Measurements from ENCODE around the gene TEX30. TPM values are rescaled to one million over a fixed set of nuclear protein-coding genes. Genes with fewer than 3 reads are reported as not detected.

TEX30 gene
- polyA plus RNA-seq, 2 of the 4 experiments (the other 2 are of a cell fraction): 12.9 to 21.3 TPM

DNA sequence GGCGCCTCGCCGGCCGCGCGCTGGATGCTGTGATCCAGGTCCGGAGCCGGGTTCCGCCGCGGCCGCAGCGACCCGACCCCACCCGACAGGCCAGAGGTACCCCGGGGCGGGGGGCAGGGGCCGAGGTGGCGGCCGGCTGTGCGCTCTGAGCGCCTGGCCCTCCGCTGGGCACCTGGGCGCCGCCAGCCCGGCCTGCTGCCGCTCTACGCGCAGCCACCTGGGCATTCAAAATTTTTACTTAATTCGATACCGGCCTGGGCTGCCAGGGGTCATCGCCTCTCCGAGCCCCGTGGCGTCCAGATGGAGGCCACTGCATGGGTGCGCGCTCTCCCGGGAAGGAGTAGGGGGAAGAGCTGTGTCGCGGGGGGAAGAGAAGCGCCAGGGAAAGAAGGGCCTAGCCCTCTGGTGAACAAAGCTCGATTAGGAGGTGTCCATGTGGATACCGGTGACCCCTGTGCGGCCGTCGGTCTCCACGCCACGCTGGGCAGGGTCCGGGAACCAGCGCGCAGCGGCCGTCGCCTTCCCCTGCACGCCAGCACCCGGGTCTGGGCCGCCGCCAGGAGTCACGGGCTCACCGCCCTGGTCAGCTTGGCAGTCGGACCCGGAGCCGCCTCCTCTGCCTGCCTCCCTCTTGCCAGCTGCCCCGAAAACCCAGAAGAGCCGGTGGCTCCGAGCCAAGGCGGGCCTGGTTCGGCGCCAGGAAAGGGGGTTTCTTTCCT is 26.0 kb upstream of the TEX30 start:
- FAIRE-seq (no peak), ATAC-seq (peak; percentile 57 to 68), DNase-seq (ENCODE audit: low read depth in 1 of 2, low spot score in 1 of 2) (peak; percentile 6 to 25)
- Histone ChIP-seq H3K4me1 (peaks cover 7% of the 10 kb centered on the region; the same call in 1 of the 3 replicates), H3K27ac (peak overlapping the region; percentile 88 to 98), H3K4me2 (peak overlapping the region; percentile 92), H3K9me3 (no peaks in the 10 kb centered on the region), H3K4me3 (peak overlapping the region; percentile 83)
- WGBS (ENCODE audit: missing lambda C conversion rate): 6% methylated on average over 15 of the region's 69 CpGs
- CTCF ChIA-PET: interaction anchor here (0.6 to 3.4 kb wide), 16 partner anchors 10 to 225 kb away, joined by 3 to 15 read pairs (median 4); partner anchors contain the start of gene ERCC5
- TF ChIP-seq NR3C1 (IDR thresholded peaks at IDR 0.05): no peak
- TF ChIP-seq PHF8 (IDR thresholded peaks at IDR 0.05; ENCODE audit: borderline replicate concordance, low read depth): peak; percentile 13; the same call in 1 of the 2 replicates
- POLR2A ChIA-PET: interaction anchor here (1.7 to 2.4 kb wide), 2 partner anchors 26 to 46 kb away, joined by 9 to 11 read pairs; partner anchors contain the start of genes ERCC5 and TEX30

DNA sequence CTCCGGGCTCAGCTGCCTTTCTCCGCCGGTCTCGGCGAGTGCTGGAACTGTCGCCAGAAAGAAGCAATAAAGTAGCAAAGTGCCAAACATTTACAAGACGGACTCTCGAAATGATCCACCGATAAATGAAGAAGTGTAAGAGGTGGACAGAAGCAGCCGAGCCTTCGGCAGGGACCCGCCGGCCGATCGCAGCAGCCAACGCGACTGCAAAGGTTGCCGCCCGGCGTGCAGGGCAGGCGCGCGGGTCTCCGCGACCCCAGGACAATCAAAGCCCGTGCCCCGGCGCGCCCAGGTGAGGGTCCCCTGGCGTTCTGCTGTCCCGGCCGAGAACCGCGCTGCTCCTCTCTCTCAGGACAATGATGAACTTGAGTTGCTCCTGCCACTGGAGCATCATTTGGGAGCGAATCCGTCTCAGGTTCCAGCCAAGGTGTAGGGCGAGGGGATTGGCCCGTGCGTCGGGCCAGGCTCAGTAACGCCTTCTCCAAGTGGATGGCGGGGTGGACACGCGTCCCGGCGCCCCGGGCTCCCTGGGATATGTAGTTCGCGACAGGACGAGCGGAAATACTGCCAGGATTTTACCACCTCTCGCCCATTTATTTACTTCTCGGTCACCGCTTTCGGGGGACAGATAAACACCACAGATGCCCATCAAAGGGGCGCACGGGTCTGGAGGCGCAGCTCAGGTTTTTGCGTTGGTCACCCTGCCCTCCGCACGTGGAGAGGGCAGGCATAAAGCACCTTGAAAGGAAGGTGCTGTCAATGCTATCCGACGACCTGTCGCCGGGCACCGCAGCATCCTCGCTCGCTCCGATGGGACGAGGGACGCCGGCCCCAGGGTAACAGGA is 25.2 kb upstream of the TEX30 start, which contains the start of the genes BIVM and POGLUT2:
BIVM (plus strand) TSS at position 539 of the 845 bp plus-strand sequence. CDS start 8,149 bp downstream, outside the sequence.
POGLUT2 (minus strand) TSS at position 396 of the 845 bp plus-strand sequence; CDS start at position 90, 306 bp downstream.
- ATAC-seq (peak; percentile 92 to 96), DNase-seq (ENCODE audit: low read depth in 1 of 2, low spot score in 1 of 2) (peak; percentile 87 to 90), FAIRE-seq (no peak)
- no peak for TF ChIP-seq ESRRA (IDR thresholded peaks at IDR 0.05; ENCODE audit: borderline replicate concordance, low read length)
- TF ChIP-seq EHMT2 (IDR thresholded peaks at IDR 0.05; ENCODE audit: low read depth): no peak
- TF ChIP-seq, protein P1, sequence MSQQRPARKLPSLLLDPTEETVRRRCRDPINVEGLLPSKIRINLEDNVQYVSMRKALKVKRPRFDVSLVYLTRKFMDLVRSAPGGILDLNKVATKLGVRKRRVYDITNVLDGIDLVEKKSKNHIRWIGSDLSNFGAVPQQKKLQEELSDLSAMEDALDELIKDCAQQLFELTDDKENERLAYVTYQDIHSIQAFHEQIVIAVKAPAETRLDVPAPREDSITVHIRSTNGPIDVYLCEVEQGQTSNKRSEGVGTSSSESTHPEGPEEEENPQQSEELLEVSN (IDR thresholded peaks at IDR 0.05; ENCODE audit: borderline replicate concordance, low read depth): peak; percentile 23; the same call in 1 of the 2 replicates
- peak; percentile 40 for TF ChIP-seq POLR2A (IDR thresholded peaks at IDR 0.05; ENCODE audit: low read length)
- TF ChIP-seq, protein P2, sequence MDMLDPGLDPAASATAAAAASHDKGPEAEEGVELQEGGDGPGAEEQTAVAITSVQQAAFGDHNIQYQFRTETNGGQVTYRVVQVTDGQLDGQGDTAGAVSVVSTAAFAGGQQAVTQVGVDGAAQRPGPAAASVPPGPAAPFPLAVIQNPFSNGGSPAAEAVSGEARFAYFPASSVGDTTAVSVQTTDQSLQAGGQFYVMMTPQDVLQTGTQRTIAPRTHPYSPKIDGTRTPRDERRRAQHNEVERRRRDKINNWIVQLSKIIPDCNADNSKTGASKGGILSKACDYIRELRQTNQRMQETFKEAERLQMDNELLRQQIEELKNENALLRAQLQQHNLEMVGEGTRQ (IDR thresholded peaks at IDR 0.05): peak; percentile 58
- TF ChIP-seq, protein P3, sequence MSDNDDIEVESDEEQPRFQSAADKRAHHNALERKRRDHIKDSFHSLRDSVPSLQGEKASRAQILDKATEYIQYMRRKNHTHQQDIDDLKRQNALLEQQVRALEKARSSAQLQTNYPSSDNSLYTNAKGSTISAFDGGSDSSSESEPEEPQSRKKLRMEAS (IDR thresholded peaks at IDR 0.05): peak; percentile 49; the same call in 1 of the 2 replicates
- Histone ChIP-seq H3K9me3 (no peaks in the 10 kb centered on the region), H3K4me1 (peaks cover 7% of the 10 kb centered on the region; the same call in 1 of the 3 replicates), H3K4me2 (peak within 1 kb of the TSS; percentile 92), H3K4me3 (peak within 1 kb of the TSS; percentile 83), H3K27ac (peak within 1 kb of the TSS; percentile 88 to 98)
- POLR2A ChIA-PET: interaction anchor here (1.6 to 2.4 kb wide), 2 partner anchors 25 to 47 kb away, joined by 5 to 11 read pairs; partner anchors contain the start of genes ERCC5 and TEX30
- 3% methylated on average over 20 of the region's 72 CpGs for WGBS (ENCODE audit: missing lambda C conversion rate)
- CTCF ChIA-PET: interaction anchor here (0.7 to 2.7 kb wide), 8 partner anchors 10 to 219 kb away, joined by 3 to 12 read pairs (median 4); partner anchors contain the start of gene ERCC5

DNA sequence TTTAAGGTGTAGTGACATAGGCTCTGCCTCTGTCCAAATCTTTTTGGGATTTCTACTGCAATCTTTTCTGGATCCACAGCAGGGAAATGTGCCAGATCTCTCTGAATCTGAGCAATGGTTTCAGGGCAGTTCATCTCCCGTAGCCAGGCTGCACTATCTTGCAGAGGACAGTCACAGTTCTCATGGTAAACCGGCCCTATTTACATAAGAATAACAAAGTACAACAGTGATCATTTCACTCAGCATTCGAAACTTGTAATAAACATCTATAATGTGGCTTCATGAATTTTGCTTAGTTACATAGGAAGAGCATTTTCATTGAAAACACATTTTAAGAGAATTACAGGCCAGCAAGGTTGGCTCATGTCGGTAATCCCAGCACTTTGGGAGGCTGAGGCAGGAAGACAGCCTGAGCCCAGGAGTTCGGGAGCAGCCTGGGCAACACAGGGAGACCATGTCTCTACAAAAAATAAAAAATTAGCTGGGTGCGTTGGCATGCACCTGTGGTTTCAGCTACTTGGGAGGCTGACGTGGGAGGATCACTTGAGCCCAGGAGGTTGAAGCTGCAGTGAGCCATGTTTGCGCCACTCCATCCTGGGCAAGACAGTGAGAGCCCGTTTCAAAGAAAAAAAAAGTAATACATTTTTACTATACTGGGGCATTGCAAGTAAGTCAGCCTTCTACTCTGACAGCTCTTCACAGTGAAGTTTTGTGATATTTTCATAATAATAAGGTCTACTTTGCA is 20.2 kb upstream of the TEX30 start:
- Histone ChIP-seq H3K27ac (no peak overlapping the region), H3K9me3 (no peaks in the 10 kb centered on the region), H3K4me1 (peaks cover 7% of the 10 kb centered on the region; the same call in 1 of the 3 replicates), H3K4me2 (no peak overlapping the region), H3K4me3 (no peak overlapping the region)
- WGBS (ENCODE audit: missing lambda C conversion rate): 90% methylated on average over 9 of the region's 9 CpGs
- DNase-seq (ENCODE audit: low read depth in 1 of 2, low spot score in 1 of 2) (no peak), FAIRE-seq (no peak), ATAC-seq (no peak)
- POLR2A ChIA-PET: no interaction called here
- CTCF ChIA-PET: no interaction called here
- TF ChIP-seq EHF (CRISPR knock-in tag; IDR thresholded peaks at IDR 0.05) (no peak), ESRRA (IDR thresholded peaks at IDR 0.05; ENCODE audit: borderline replicate concordance, low read length) (no peak), RFX5 (IDR thresholded peaks at IDR 0.05) (no peak), CBX8 (IDR thresholded peaks at IDR 0.05) (no peak), MYC (IDR thresholded peaks at IDR 0.05; ENCODE audit: borderline replicate concordance, low read length) (no peak), ZSCAN20 (CRISPR knock-in tag; IDR thresholded peaks at IDR 0.05) (no peak), NFE2L2 (conservative IDR thresholded peaks at IDR 0.05; ENCODE audit: low read length) (no peak), HOXB5 (CRISPR knock-in tag; IDR thresholded peaks at IDR 0.05) (no peak), RARB (CRISPR knock-in tag; IDR thresholded peaks at IDR 0.05) (no peak)
- TF ChIP-seq, protein P4, sequence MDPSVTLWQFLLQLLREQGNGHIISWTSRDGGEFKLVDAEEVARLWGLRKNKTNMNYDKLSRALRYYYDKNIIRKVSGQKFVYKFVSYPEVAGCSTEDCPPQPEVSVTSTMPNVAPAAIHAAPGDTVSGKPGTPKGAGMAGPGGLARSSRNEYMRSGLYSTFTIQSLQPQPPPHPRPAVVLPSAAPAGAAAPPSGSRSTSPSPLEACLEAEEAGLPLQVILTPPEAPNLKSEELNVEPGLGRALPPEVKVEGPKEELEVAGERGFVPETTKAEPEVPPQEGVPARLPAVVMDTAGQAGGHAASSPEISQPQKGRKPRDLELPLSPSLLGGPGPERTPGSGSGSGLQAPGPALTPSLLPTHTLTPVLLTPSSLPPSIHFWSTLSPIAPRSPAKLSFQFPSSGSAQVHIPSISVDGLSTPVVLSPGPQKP (IDR thresholded peaks at IDR 0.05; ENCODE audit: low read depth, low read length): no peak
- TF ChIP-seq, protein P3 (IDR thresholded peaks at IDR 0.05): no peak
- TF ChIP-seq, protein P5, sequence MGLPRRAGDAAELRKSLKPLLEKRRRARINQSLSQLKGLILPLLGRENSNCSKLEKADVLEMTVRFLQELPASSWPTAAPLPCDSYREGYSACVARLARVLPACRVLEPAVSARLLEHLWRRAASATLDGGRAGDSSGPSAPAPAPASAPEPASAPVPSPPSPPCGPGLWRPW (IDR thresholded peaks at IDR 0.05): no peak
- TF ChIP-seq, protein P1 (IDR thresholded peaks at IDR 0.05; ENCODE audit: borderline replicate concordance, low read depth): no peak
- TF ChIP-seq, protein P6, sequence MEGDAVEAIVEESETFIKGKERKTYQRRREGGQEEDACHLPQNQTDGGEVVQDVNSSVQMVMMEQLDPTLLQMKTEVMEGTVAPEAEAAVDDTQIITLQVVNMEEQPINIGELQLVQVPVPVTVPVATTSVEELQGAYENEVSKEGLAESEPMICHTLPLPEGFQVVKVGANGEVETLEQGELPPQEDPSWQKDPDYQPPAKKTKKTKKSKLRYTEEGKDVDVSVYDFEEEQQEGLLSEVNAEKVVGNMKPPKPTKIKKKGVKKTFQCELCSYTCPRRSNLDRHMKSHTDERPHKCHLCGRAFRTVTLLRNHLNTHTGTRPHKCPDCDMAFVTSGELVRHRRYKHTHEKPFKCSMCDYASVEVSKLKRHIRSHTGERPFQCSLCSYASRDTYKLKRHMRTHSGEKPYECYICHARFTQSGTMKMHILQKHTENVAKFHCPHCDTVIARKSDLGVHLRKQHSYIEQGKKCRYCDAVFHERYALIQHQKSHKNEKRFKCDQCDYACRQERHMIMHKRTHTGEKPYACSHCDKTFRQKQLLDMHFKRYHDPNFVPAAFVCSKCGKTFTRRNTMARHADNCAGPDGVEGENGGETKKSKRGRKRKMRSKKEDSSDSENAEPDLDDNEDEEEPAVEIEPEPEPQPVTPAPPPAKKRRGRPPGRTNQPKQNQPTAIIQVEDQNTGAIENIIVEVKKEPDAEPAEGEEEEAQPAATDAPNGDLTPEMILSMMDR (IDR thresholded peaks at IDR 0.05): no peak

Data from A549 (cell line).